ENCODE data around the gene KIT.

GRCh38 chr4:54737421-54737820 lies 79.7 kb downstream of the KIT start:
- TF ChIP-seq, protein P1, sequence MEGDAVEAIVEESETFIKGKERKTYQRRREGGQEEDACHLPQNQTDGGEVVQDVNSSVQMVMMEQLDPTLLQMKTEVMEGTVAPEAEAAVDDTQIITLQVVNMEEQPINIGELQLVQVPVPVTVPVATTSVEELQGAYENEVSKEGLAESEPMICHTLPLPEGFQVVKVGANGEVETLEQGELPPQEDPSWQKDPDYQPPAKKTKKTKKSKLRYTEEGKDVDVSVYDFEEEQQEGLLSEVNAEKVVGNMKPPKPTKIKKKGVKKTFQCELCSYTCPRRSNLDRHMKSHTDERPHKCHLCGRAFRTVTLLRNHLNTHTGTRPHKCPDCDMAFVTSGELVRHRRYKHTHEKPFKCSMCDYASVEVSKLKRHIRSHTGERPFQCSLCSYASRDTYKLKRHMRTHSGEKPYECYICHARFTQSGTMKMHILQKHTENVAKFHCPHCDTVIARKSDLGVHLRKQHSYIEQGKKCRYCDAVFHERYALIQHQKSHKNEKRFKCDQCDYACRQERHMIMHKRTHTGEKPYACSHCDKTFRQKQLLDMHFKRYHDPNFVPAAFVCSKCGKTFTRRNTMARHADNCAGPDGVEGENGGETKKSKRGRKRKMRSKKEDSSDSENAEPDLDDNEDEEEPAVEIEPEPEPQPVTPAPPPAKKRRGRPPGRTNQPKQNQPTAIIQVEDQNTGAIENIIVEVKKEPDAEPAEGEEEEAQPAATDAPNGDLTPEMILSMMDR (IDR thresholded peaks at IDR 0.05) = no peak
- no peak for TF ChIP-seq SIN3A (IDR thresholded peaks at IDR 0.05; ENCODE audit: borderline replicate concordance, insufficient read depth, low read depth, low read length)
- TF ChIP-seq, protein P2, sequence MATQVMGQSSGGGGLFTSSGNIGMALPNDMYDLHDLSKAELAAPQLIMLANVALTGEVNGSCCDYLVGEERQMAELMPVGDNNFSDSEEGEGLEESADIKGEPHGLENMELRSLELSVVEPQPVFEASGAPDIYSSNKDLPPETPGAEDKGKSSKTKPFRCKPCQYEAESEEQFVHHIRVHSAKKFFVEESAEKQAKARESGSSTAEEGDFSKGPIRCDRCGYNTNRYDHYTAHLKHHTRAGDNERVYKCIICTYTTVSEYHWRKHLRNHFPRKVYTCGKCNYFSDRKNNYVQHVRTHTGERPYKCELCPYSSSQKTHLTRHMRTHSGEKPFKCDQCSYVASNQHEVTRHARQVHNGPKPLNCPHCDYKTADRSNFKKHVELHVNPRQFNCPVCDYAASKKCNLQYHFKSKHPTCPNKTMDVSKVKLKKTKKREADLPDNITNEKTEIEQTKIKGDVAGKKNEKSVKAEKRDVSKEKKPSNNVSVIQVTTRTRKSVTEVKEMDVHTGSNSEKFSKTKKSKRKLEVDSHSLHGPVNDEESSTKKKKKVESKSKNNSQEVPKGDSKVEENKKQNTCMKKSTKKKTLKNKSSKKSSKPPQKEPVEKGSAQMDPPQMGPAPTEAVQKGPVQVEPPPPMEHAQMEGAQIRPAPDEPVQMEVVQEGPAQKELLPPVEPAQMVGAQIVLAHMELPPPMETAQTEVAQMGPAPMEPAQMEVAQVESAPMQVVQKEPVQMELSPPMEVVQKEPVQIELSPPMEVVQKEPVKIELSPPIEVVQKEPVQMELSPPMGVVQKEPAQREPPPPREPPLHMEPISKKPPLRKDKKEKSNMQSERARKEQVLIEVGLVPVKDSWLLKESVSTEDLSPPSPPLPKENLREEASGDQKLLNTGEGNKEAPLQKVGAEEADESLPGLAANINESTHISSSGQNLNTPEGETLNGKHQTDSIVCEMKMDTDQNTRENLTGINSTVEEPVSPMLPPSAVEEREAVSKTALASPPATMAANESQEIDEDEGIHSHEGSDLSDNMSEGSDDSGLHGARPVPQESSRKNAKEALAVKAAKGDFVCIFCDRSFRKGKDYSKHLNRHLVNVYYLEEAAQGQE (IDR thresholded peaks at IDR 0.05; ENCODE audit: insufficient read depth in 1 of 2, low read depth in 2 of 2, low read length in 1 of 2) = no peak
